ENCODE measurements around the gene XIRP1.

Gene XIRP1

GRCh38 chr3:39165518-39165917 is 26.9 kb downstream of the XIRP1 start:
- DNase-seq (ENCODE audit: low read depth), result no peak

DNA sequence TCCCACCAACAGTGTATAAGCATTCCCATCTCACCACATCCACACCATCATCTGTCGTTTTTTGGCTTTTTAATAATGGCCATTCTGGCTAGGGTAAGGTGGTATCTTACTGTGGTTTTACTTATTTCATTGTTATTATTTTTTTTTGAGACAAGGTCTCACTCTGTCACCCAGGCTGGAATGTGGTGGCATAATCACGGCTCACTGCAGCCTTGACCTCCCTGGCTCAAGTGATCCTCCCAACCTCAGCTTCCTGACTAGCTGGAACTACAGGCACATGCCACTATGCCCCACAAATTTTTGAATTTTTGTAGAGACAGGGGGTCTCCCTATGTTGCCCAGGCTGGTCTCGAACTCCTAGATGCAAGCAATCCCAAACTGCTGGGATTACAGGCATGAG is 28.0 kb downstream of the XIRP1 start:
- no peak for DNase-seq (ENCODE audit: low read depth)

DNA sequence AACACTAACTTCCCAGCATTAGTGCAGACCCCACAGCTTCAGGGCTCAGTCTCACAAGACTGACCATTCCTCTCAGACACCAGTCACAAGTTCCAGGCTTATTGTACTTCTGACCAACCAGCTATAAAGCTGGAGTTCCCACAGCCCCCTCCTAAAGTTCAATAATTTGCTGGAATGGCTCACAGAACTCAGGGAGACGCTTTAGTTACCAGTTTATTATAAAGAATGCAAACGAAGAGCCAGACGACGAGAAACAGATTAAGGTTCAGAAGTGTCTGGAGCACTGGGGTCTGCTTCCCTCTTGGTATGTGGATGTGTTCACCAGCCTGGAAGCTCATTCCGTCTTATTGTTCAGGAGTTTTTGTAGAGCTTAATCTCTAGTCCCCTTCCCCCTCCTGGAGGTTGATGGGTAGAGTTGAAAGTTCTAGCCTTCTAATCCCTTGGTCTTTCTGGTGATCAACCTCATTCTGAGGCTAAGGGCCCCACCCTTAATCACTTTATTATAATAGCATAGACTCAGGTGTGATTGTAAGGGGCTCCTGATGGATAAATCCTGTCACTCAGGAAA is 34.2 kb downstream of the XIRP1 start:
- no peak for DNase-seq (ENCODE audit: low read depth)

GRCh38 chr3:39157359-39157758 is 35.0 kb downstream of the XIRP1 start:
- no peak for DNase-seq (ENCODE audit: low read depth)

DNA sequence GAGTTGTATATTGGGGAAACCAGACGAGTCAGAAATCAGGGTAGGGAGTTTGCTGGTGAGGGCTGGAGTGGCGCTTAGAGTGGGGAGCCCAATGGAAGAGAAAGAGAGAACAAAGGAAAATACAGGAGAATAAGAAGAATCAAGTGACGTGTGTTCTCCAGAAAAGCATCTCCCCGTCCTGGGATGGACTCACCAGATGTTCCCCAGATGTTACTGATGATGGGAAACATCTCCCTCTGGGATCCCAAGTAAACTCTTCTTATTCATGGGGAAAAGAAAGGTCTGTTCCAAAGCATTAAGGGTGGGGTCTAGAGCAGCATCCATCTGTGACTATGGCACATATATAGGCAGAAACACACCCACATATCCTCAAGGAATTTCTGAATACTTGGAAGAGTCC is 36.0 kb downstream of the XIRP1 start:
- no peak for DNase-seq (ENCODE audit: low read depth)

DNA sequence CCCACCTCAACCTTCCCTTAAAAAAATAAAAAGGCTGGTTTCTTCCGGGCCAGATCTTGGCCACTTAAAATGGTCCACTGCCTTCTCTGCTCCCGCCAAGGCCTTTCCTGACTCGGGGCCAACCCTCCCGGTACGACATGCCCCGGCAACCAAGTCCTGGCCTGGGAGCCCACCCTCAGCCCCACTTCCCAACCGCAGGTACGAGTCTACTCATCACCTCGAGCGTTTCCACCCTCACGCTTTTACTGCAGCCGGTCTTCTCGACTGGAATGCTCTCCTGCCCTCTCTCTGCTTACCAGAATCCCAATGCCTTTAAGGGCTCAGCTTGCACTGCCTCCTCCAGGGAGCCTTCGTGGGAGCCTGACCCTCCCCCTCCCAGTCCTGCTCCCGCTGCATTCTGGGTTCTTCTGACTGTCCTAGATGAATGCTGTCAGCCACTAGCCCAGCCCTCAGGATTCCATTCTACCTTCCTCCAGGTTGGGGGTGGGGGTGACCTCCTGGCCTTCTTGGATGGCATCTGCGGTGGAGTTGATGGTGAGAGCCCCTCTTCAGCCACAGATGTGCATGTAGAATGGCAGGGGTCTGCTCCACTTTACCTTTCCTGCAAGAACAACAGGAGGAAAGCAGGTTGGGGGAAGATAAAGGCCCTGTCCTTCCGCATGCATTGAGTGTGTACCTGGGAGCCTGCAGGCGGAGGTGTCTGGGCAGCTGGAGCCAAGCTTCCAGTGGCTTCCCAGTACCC is 37.9 kb downstream of the XIRP1 start:
- DNase-seq (ENCODE audit: low read depth), result no peak

DNA sequence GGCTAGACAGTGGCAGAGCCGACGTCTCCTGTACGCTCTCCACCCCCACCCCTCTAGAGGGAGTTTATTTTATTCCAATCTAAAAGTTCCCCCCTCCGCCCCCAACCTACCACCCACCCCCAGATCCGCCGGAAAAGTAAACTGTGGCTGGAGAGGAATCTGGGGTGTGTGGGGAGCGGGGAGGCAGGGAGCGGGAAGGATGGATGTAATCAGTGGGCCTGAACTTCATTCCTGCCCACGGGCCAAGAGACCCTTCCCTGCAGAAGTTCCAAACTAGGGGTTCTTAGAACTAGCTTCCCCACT is 38.5 kb downstream of the XIRP1 start:
- no peak for DNase-seq (ENCODE audit: low read depth)

GRCh38 chr3:39150803-39151631 is 41.4 kb downstream of the XIRP1 start:
- DNase-seq (ENCODE audit: low read depth), result peak; percentile 89

- no peak for DNase-seq (ENCODE audit: low read depth)
These were observed 42.1 kb downstream of the XIRP1 start for GRCh38 chr3:39150148-39150802.

- DNase-seq (ENCODE audit: low read depth), result no peak
These were observed 42.8 kb downstream of the XIRP1 start for GRCh38 chr3:39149498-39150147.

DNA sequence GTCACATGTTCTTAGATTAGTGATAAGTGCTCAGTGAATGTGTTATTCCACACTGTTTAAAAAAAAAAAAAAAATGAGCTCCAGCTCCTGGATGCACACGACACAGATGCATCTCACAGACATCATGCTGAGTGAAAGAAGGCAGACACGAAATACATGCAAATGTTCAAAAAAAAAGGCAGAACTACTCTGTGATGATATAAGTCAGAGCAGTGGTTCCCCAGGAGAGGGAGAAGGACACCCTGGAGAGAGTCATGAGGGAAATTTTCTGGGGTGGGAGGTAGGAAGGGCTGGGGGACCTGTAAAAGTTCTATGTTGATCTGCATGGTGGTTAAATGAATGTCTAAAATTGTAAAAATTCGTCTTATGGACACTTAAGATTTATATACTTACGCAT is 43.3 kb downstream of the XIRP1 start:
- DNase-seq (ENCODE audit: low read depth), result no peak

- no peak for DNase-seq (ENCODE audit: low read depth)
These were observed 43.8 kb downstream of the XIRP1 start for GRCh38 chr3:39148435-39149058.

GRCh38 chr3:39147711-39148434 is 44.5 kb downstream of the XIRP1 start:
- no peak for DNase-seq (ENCODE audit: low read depth)

- DNase-seq (ENCODE audit: low read depth), result peak; percentile 96
These were observed 45.5 kb downstream of the XIRP1 start for GRCh38 chr3:39146611-39147591.

- no peak for DNase-seq (ENCODE audit: low read depth)
These were observed 46.3 kb downstream of the XIRP1 start for GRCh38 chr3:39146083-39146501.

DNA sequence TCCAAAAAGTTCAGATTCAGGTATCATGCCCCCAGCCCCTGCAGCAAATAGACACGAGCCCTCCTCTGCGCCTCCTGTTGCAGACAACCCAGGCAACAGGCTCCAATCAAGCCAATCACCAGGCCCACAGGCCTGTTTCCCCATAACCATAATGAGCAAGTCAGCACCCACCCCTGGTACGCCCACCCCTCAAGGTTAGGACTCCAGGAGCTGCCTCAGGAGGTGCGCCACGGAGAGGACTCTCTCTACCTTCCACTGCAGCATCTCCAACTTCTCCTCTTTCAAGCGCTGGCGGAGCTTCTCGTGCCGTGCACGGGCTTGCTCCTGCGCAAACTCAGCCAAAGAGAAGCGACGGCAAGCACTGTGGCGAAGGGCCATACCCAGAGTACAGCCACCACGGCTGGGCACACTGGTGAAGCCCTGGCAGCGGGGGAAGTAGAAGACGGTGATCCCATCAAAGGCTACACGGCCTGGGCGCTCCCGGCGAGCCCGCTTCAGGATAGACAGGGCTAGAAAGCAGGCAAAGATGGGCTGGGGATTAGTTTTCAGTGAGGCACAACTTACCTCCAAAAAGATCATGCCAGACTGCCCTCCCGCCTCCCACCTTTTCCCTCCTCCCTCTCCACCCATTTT is 47.5 kb downstream of the XIRP1 start:
- DNase-seq (ENCODE audit: low read depth), result no peak

DNA sequence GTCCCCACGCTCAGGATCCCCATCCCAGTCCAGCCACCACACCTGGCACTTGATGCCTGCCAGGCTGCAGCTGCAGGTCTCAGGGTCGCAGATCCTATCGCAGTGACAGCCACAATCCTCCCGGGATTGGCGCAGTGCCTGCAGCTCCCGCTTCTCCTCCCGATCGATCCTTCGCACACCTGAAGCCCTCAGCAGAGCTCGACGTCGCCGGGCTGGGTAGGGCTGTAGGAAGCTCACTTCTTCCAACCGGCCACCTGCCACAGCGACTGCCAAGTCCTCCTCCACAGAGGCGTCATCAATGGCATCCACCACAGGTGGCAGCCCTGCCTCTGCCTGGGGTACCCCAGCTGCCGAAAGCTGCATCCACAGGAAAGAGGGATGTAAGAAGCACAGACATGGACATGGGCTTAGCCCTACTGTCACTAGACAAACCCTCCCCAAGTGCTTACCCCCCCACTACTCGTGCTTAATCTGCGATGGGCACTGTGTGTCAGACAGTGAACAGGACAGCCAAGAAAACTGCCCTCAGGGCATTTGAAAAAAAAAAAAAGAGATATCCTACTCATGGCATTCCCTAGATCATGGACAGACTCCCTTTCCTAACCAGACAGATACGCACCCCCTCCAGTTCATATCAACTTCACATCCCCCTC is 48.2 kb downstream of the XIRP1 start:
- DNase-seq (ENCODE audit: low read depth), result no peak

DNA sequence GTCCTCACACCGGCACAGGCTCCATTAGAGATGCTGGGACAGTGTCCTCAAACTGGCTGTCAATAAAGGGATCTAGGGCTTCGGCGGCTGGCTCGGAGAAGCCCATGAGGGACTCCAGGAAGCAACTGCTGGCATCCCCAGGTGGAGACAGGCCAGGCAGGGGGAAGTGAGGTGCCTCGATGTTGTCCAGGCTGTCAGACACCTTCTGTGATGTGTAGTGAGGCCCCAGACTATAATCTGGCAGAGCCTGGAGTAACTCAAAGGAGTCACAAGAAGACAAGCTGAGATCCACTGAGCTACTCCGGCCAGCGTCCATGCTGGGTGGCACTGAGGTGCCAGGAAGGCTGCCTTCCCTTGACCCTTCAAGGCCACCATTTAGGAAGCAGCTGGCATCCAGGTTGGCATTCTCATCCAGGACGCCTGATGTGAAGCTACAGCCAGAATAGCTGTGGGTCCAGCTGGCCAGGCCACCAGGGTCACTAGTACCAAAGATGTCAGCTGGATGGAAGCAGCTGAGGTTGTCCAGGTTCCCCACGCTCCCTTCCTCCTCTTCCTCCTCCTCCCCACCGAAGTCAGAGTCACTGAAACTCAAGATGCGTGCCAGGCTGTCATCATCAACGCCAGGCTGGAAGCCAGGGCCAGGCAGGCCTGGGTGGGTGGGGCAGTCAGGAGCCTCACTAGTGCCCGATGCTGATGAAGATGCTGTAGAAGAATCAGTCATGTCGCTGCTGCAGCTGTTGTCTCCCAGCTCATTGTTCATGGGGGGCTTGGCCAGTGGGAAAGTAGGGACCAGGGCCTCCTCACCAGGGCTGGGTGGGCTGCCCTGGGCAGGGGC is 49.1 kb downstream of the XIRP1 start:
- no peak for DNase-seq (ENCODE audit: low read depth)

Measured in non-pigmented ciliary epithelial cell (primary cell).